Thoracic aorta (tissue), 2 donors: ENCODE results near the gene DNAI2. TPM values are rescaled to one million over a fixed set of nuclear protein-coding genes. Genes with fewer than 3 reads are reported as not detected.

Experiments
- ATAC-seq: fragments of 150-250 bp; one replicate; pipeline ENCODE4 v1.8.0; 2017; ENCODE audit warnings: low read depth; ENCODE audit not compliant: insufficient number of reproducible peaks, low FRiP score
- DNase-seq: peaks from one replicate; pipeline ENCODE4 v3.0.0-alpha.2; 2020; ENCODE audit warnings: low spot score
- H3K27ac ChIP-seq, 2 donors: fragments of 200-600 bp; sonication (generic); 1 replicate in 1 of 2; 2 replicates in 1 of 2; pipeline ENCODE4 v1.5.1; 2016; ENCODE audit warnings: mild to moderate bottlenecking in 2 of 2, moderate library complexity in 2 of 2
- H3K27me3 ChIP-seq: fragments of 200-600 bp; sonication (generic); replicated peaks from 2 replicates; pipeline ENCODE4 v1.6.0; 2016; ENCODE audit warnings: mild to moderate bottlenecking; ENCODE audit not compliant: insufficient read depth
- H3K36me3 ChIP-seq: fragments of 200-600 bp; sonication (generic); one replicate; pipeline ENCODE4 v1.5.1; 2016
- H3K4me1 ChIP-seq, 2 donors: fragments of 200-600 bp; sonication (generic); 1 replicate in 1 of 2; 2 replicates in 1 of 2; pipeline versions ENCODE4 v1.5.1 to v1.6.0; 2016; ENCODE audit warnings: low read depth in 2 of 2, mild to moderate bottlenecking in 1 of 2; ENCODE audit not compliant: control insufficient read depth in 1 of 2
- H3K4me3 ChIP-seq: fragments of 200-600 bp; sonication (generic); 2 replicates; pipeline ENCODE4 v1.5.1; 2016; ENCODE audit warnings: mild to moderate bottlenecking
- H3K9me3 ChIP-seq: fragments of 200-600 bp; sonication (generic); 2 replicates; pipeline ENCODE4 v1.5.1; 2016
- total RNA-seq, 2 donors: library from RNA; depleted of rRNA; stranded (reverse); fragments of >200 nt; gene quantifications; one replicate each; pipeline versions ENCODE4 v1.1.0 to v1.2.3, GENCODE V29; 2016
- TF ChIP-seq, protein P1 (sequence below): fragments of 200-600 bp; sonication (generic); IDR thresholded peaks from one replicate; pipeline ENCODE4 v1.5.1; 2019; ENCODE audit warnings: antibody characterized with exemption

DNAI2 gene
- total RNA-seq, 2 donors from 2014 or later, result not detected

DNA sequence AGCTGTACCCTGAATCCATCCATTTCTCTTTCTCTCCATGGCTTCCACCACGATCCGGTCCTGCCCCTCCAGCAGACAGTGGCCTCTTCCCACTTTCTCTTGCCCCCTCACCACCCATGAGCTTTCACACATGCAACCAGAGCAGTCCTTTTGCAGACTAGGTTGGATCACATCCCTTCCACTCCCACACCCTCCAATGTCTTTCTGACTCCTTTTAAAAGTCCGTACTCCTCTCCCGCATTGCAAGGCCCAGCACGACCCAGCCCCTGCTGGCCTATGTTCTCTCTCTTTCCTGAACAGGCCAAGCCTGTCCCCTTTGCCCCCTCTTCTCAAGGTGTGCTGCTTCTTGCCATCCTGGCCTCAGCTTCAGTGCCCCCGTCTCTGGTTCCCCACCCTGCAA is 22.5 kb upstream of the DNAI2 start:
- no peak for DNase-seq
- Histone ChIP-seq H3K4me3 (no peak overlapping the region), H3K27me3 (no peaks in the 10 kb centered on the region), H3K36me3 (no peaks in the 10 kb centered on the region), H3K27ac (no peak overlapping the region), H3K4me1 (no peaks in the 10 kb centered on the region), H3K9me3 (no peaks in the 10 kb centered on the region)
- TF ChIP-seq, protein P1, sequence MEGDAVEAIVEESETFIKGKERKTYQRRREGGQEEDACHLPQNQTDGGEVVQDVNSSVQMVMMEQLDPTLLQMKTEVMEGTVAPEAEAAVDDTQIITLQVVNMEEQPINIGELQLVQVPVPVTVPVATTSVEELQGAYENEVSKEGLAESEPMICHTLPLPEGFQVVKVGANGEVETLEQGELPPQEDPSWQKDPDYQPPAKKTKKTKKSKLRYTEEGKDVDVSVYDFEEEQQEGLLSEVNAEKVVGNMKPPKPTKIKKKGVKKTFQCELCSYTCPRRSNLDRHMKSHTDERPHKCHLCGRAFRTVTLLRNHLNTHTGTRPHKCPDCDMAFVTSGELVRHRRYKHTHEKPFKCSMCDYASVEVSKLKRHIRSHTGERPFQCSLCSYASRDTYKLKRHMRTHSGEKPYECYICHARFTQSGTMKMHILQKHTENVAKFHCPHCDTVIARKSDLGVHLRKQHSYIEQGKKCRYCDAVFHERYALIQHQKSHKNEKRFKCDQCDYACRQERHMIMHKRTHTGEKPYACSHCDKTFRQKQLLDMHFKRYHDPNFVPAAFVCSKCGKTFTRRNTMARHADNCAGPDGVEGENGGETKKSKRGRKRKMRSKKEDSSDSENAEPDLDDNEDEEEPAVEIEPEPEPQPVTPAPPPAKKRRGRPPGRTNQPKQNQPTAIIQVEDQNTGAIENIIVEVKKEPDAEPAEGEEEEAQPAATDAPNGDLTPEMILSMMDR, result no peak
- no peak for ATAC-seq

DNA sequence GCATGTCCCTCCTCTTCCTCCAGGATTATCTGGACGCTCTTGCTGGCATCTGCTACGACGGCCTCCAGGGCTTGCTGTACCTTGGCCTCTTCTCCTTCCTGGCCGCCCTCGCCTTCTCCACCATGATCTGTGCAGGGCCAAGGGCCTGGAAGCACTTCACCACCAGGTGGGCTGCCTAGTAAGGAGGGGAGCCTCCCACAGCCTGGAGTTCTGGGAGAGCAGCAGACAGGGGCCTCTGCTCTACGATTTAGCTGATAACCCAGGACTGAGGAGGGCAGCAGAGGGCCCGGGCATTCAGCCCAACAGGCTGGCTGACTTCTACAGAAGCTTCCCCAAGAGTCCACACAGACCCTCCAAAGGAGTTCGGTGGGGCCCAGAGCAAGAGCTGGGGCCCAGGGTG is 21.8 kb upstream of the DNAI2 start:
- Histone ChIP-seq H3K27me3 (no peaks in the 10 kb centered on the region), H3K27ac (no peak overlapping the region), H3K4me1 (no peaks in the 10 kb centered on the region), H3K36me3 (no peaks in the 10 kb centered on the region), H3K9me3 (no peaks in the 10 kb centered on the region), H3K4me3 (no peak overlapping the region)
- no peak for DNase-seq
- TF ChIP-seq, protein P1, result no peak
- ATAC-seq, result no peak

DNA sequence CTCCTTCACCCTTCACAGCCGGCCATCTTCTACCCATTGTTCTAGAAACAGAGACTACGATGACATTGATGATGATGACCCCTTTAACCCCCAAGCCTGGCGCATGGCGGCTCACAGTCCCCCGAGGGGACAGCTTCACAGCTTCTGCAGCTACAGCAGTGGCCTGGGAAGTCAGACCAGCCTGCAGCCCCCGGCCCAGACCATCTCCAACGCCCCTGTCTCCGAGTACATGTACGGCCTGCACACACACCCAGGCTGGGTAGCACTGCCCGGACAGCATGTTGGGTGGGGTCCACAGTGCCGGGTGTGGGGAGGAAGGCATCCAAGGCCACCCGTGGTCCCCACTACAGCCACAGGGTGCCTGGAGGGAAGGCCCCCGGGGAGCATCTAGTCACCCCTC is 21.0 kb upstream of the DNAI2 start:
- Histone ChIP-seq H3K36me3 (no peaks in the 10 kb centered on the region), H3K4me1 (no peaks in the 10 kb centered on the region), H3K27me3 (no peaks in the 10 kb centered on the region), H3K27ac (no peak overlapping the region), H3K9me3 (no peaks in the 10 kb centered on the region), H3K4me3 (no peak overlapping the region)
- TF ChIP-seq, protein P1, result no peak
- no peak for ATAC-seq
- DNase-seq, result no peak

DNA sequence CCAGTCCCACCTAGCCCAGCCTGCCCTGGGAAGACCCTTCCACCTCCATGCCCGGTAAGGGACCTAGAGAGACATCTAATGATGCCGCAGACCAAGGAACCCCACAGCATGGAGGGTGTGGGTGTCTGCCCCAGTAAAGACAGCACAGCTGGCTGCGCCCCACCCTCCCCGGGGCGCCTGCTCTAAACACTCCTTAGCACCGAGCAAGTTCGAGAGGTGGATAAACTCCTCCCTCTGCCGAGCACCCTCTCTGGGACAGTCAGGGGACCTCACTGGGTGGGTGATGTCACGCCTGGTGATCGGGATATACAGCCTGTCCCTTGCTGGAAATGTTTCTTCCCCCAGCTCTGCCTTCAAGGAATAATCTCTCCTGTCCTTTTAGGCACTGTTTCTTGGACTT is 16.7 kb upstream of the DNAI2 start:
- H3K9me3 ChIP-seq, result no peaks in the 10 kb centered on the region
- ATAC-seq (no peak), DNase-seq (no peak)
- no peaks in the 10 kb centered on the region for H3K27me3 ChIP-seq
- TF ChIP-seq, protein P1, result no peak
- H3K4me1 ChIP-seq, result no peaks in the 10 kb centered on the region
- peaks cover 2% of the 10 kb centered on the region for H3K36me3 ChIP-seq
- no peak overlapping the region for H3K4me3 ChIP-seq
- no peak overlapping the region for H3K27ac ChIP-seq

DNA sequence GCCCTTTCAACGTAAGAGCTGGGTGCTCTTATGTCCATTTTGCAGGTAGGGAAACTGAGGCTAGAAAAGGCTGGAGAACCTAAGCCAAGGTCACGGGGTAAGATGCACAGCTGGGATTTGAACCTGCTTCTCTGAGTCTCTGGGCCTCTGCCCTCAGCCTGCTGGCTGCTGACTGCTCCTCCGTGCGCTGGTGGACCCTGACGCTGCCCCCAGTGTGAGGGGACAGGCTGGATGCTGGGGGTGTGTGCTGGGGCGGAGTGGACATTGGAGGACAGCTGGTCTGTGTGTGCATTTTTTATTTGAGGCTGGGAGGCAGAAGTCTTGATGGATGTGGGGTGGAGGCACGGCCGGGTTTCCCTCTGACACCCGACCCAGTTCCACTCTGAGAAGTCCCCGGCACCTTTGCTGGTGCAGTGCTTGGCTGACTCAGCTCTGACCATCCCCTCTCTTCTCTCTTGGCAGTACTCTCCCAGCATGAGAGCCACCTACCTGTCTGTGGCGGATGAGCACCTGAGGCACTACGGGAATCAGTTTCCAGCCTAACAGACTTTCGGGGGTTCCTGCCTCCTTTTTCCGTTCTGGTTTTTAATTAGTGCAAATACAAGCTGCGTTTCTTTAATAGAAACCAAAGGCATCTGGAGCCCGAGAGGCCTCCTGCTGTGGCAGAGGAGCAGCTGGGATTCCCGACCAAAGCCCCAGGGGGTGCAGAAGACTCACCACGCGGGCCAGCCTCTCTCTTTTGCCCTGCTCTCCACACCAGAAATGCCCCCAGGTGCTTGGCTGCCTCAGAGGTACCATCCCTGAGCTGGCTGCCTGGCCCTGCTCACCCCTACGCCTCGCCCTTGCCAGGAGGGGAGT is 14.1 kb upstream of the DNAI2 start:
- no peak overlapping the region for H3K4me3 ChIP-seq
- no peak overlapping the region for H3K27ac ChIP-seq
- H3K4me1 ChIP-seq, result no peaks in the 10 kb centered on the region
- ATAC-seq (no peak), DNase-seq (no peak)
- peaks cover 2% of the 10 kb centered on the region for H3K36me3 ChIP-seq
- TF ChIP-seq, protein P1, result no peak
- no peaks in the 10 kb centered on the region for H3K9me3 ChIP-seq
- H3K27me3 ChIP-seq, result no peaks in the 10 kb centered on the region
